Measurements from ENCODE around the gene STPG1. TPM values are rescaled to one million over a fixed set of nuclear protein-coding genes. Genes with fewer than 3 reads are reported as not detected.
A peak's percentile ranks its signal among the peaks of the same experiment; 100 is the strongest.

Gene STPG1
- polyA plus RNA-seq, 2 of the 4 experiments (the other 2 are of a cell fraction), result 4.4 to 9.7 TPM

GRCh38 chr1:24373044-24373443 is 40.5 kb downstream of the STPG1 start:
- peaks cover 22% of the 10 kb centered on the region for H3K4me1 ChIP-seq
- no peak for FAIRE-seq
- CTCF ChIA-PET, result interaction anchor here (1.3 to 3.6 kb wide), 6 partner anchors 11 to 223 kb away, joined by 4 to 23 read pairs (median 8); no protein-coding TSS in a partner anchor
- no peaks in the 10 kb centered on the region for H3K9me3 ChIP-seq
- no peak for ATAC-seq
- POLR2A ChIA-PET, result no interaction called here
- DNase-seq (ENCODE audit: low read depth in 1 of 2, low spot score in 1 of 2), result no peak
- H3K27ac ChIP-seq, result peak overlapping the region; percentile 81 to 83; a peak in 4 of 6 replicates
- H3K4me2 ChIP-seq, result no peak overlapping the region
- no peak overlapping the region for H3K4me3 ChIP-seq
- no peak for TF ChIP-seq TP53 (CRISPR knock-in tag; IDR thresholded peaks at IDR 0.05)
- no peak for TF ChIP-seq HDAC2 (IDR thresholded peaks at IDR 0.05)
- TF ChIP-seq ZFP36 (IDR thresholded peaks at IDR 0.05; ENCODE audit: borderline replicate concordance, partially characterized antibody), result no peak
- TF ChIP-seq JUN (IDR thresholded peaks at IDR 0.05), result no peak
- TF ChIP-seq E2F6 (IDR thresholded peaks at IDR 0.05; ENCODE audit: borderline replicate concordance, low read depth), result no peak
- no peak for TF ChIP-seq HES2 (IDR thresholded peaks at IDR 0.05)
- TF ChIP-seq NFE2L2 (conservative IDR thresholded peaks at IDR 0.05; ENCODE audit: low read length), result no peak
- no peak for TF ChIP-seq HMGXB4 (CRISPR knock-in tag; IDR thresholded peaks at IDR 0.05; ENCODE audit: borderline replicate concordance)
- no peak for TF ChIP-seq RNF2 (IDR thresholded peaks at IDR 0.05; ENCODE audit: borderline replicate concordance, low read depth)
- no peak for TF ChIP-seq PHF8 (IDR thresholded peaks at IDR 0.05; ENCODE audit: borderline replicate concordance, low read depth)
- no peak for TF ChIP-seq SMC3 (IDR thresholded peaks at IDR 0.05)
- TF ChIP-seq RARB (CRISPR knock-in tag; IDR thresholded peaks at IDR 0.05), result no peak
- TF ChIP-seq FOSB (CRISPR knock-in tag; IDR thresholded peaks at IDR 0.05), result no peak
- no peak for TF ChIP-seq FOSL2 (IDR thresholded peaks at IDR 0.05)
- TF ChIP-seq FOSL2 (CRISPR knock-in tag; IDR thresholded peaks at IDR 0.05), result no peak
- no peak for TF ChIP-seq ELK1 (IDR thresholded peaks at IDR 0.05; ENCODE audit: low read depth, low read length)
- TF ChIP-seq HEYL (CRISPR knock-in tag; IDR thresholded peaks at IDR 0.05), result no peak
- no peak for TF ChIP-seq HOXB5 (CRISPR knock-in tag; IDR thresholded peaks at IDR 0.05)
- TF ChIP-seq RAD21 (conservative IDR thresholded peaks at IDR 0.05 in 1 of 2, IDR thresholded peaks at IDR 0.05 in 1 of 2), result no peak
- TF ChIP-seq CBX8 (IDR thresholded peaks at IDR 0.05), result no peak
- no peak for TF ChIP-seq BHLHE40 (IDR thresholded peaks at IDR 0.05; ENCODE audit: low read depth, low read length)
- 87% methylated on average over 7 of the region's 7 CpGs for WGBS (ENCODE audit: missing lambda C conversion rate)

- Histone ChIP-seq H3K4me1 (peaks cover 25% of the 10 kb centered on the region), H3K27ac (no peak overlapping the region), H3K4me3 (no peak overlapping the region), H3K9me3 (no peaks in the 10 kb centered on the region), H3K4me2 (no peak overlapping the region)
- FAIRE-seq (no peak), ATAC-seq (no peak), DNase-seq (ENCODE audit: low read depth in 1 of 2, low spot score in 1 of 2) (no peak)
- WGBS (ENCODE audit: missing lambda C conversion rate), result 92% methylated on average over 4 of the region's 4 CpGs
- TF ChIP-seq HDAC2 (IDR thresholded peaks at IDR 0.05) (no peak), RAD21 (conservative IDR thresholded peaks at IDR 0.05 in 1 of 2, IDR thresholded peaks at IDR 0.05 in 1 of 2) (no peak), FOSL2 (IDR thresholded peaks at IDR 0.05) (no peak), FOSL2 (CRISPR knock-in tag; IDR thresholded peaks at IDR 0.05) (no peak), E2F6 (IDR thresholded peaks at IDR 0.05; ENCODE audit: borderline replicate concordance, low read depth) (no peak), BCL3 (IDR thresholded peaks at IDR 0.05) (no peak), PHF8 (IDR thresholded peaks at IDR 0.05; ENCODE audit: borderline replicate concordance, low read depth) (no peak), ZFP36 (IDR thresholded peaks at IDR 0.05; ENCODE audit: borderline replicate concordance, partially characterized antibody) (no peak), TFCP2L1 (CRISPR knock-in tag; IDR thresholded peaks at IDR 0.05) (no peak), BHLHE40 (IDR thresholded peaks at IDR 0.05; ENCODE audit: low read depth, low read length) (no peak), RCOR1 (IDR thresholded peaks at IDR 0.05; ENCODE audit: low read depth, low read length) (no peak), JUNB (IDR thresholded peaks at IDR 0.05) (no peak), REST (IDR thresholded peaks at IDR 0.05) (no peak)
- CTCF ChIA-PET, result interaction anchor here (1.4 to 1.6 kb wide), 2 partner anchors 21 to 168 kb away, joined by 4 to 5 read pairs; no protein-coding TSS in a partner anchor
- POLR2A ChIA-PET, result no interaction called here
Observed at GRCh38 chr1:24369801-24370200, 43.8 kb downstream of the STPG1 start.

Measured in A549 (cell line).